Breast epithelium (tissue), 3 donors: Measurements from ENCODE around the gene ANO2.

ENCODE experiments used
- POLR2A ChIP-seq: fragments of 450-650 bp; IDR thresholded peaks from one replicate; pipeline ENCODE4 v1.6.1; 2016; ENCODE audit warnings: antibody characterized with exemption, mild to moderate bottlenecking, moderate library complexity
- TF ChIP-seq, protein P1 (sequence below), 3 donors: fragments of 450-650 bp; IDR thresholded peaks; one replicate each; pipeline ENCODE4 v1.5.1; 2016 to 2017; ENCODE audit warnings: antibody characterized with exemption in 3 of 3, mild to moderate bottlenecking in 3 of 3, moderate library complexity in 3 of 3

DNA sequence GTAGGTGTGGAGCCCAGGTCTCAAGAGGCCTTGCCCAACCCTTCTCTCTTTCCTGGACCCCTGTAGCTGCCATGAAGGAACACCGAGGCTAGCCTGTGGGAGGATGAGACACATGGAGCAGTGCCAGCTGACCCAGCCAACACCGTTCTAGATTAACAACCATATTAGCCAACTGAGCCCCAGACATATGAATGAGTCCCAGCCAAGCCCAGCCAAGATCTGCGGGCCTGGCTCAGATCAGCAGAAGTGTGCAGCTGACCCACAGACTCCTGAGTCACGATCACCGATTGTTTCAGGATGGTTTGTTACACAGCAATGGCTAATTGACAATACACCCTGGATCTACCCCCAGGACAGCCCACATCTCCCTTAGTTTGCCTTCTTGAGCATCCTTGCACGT is 431.0 kb downstream of the ANO2 start:
- TF ChIP-seq, protein P1, sequence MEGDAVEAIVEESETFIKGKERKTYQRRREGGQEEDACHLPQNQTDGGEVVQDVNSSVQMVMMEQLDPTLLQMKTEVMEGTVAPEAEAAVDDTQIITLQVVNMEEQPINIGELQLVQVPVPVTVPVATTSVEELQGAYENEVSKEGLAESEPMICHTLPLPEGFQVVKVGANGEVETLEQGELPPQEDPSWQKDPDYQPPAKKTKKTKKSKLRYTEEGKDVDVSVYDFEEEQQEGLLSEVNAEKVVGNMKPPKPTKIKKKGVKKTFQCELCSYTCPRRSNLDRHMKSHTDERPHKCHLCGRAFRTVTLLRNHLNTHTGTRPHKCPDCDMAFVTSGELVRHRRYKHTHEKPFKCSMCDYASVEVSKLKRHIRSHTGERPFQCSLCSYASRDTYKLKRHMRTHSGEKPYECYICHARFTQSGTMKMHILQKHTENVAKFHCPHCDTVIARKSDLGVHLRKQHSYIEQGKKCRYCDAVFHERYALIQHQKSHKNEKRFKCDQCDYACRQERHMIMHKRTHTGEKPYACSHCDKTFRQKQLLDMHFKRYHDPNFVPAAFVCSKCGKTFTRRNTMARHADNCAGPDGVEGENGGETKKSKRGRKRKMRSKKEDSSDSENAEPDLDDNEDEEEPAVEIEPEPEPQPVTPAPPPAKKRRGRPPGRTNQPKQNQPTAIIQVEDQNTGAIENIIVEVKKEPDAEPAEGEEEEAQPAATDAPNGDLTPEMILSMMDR (IDR thresholded peaks at IDR 0.05) = no peak
- TF ChIP-seq POLR2A = no peak
